ENCODE results near the gene MAML1. TPM values are rescaled to one million over a fixed set of nuclear protein-coding genes. Genes with fewer than 3 reads are reported as not detected.

The MAML1 gene
- polyA plus RNA-seq, 1 donor from 2014 or later, result 6.8 TPM

- Histone ChIP-seq H3K4me3 (ENCODE audit: low read length) (no peak overlapping the region), H3K27ac (ENCODE audit: low read length) (no peak overlapping the region), H3K4me2 (ENCODE audit: low read length) (no peak overlapping the region), H4K20me1 (ENCODE audit: insufficient read depth) (no peaks in the 10 kb centered on the region), H3K27me3 (ENCODE audit: insufficient read depth, low read depth, low read length) (no peaks in the 10 kb centered on the region), H3K79me2 (replicated peaks; ENCODE audit: insufficient read depth, low read length) (no peaks in the 10 kb centered on the region), H3K9me3 (ENCODE audit: low read length) (no peaks in the 10 kb centered on the region), H3K9ac (ENCODE audit: low read length) (no peak overlapping the region), H2AFZ (ENCODE audit: low read depth, low read length) (no peak overlapping the region), H3K9me2 (ENCODE audit: insufficient read depth, low read length) (no peaks in the 10 kb centered on the region), H3K36me3 (ENCODE audit: insufficient read depth, low read length) (peaks cover 5% of the 10 kb centered on the region), H3F3A (ENCODE audit: insufficient read depth, low read length, poor library complexity, severe bottlenecking) (no peaks in the 10 kb centered on the region)
- TF ChIP-seq TAF1 (IDR thresholded peaks at IDR 0.05; ENCODE audit: low read depth) (no peak), EP300 (conservative IDR thresholded peaks at IDR 0.05; ENCODE audit: poor library complexity, severe bottlenecking) (no peak), POLR2AphosphoS5 (IDR thresholded peaks at IDR 0.05) (no peak), MXI1 (conservative IDR thresholded peaks at IDR 0.05; ENCODE audit: poor library complexity, severe bottlenecking) (no peak), EZH2 (IDR thresholded peaks at IDR 0.05; ENCODE audit: borderline replicate concordance, insufficient read depth, low read length, poor library complexity, severe bottlenecking) (no peak), CTCF (IDR thresholded peaks at IDR 0.05; ENCODE audit: poor library complexity, severe bottlenecking) (no peak), SMC3 (conservative IDR thresholded peaks at IDR 0.05; ENCODE audit: poor library complexity) (no peak), RAD21 (conservative IDR thresholded peaks at IDR 0.05) (no peak), REST (IDR thresholded peaks at IDR 0.05; ENCODE audit: borderline replicate concordance) (no peak)
Observed at GRCh38 chr5:179716286-179716685, 16.3 kb upstream of the MAML1 start.

- H3K9ac ChIP-seq (ENCODE audit: low read length), result no peak overlapping the region
- no peak overlapping the region for H3K4me2 ChIP-seq (ENCODE audit: low read length)
- H2AFZ ChIP-seq (ENCODE audit: low read depth, low read length), result no peak overlapping the region
- H3K9me2 ChIP-seq (ENCODE audit: insufficient read depth, low read length), result no peaks in the 10 kb centered on the region
- H3K36me3 ChIP-seq (ENCODE audit: insufficient read depth, low read length), result peaks cover 8% of the 10 kb centered on the region
- H3K9me3 ChIP-seq (ENCODE audit: low read length), result no peaks in the 10 kb centered on the region
- no peak overlapping the region for H3K27ac ChIP-seq (ENCODE audit: low read length)
- H3F3A ChIP-seq (ENCODE audit: insufficient read depth, low read length, poor library complexity, severe bottlenecking), result no peaks in the 10 kb centered on the region
- H3K79me2 ChIP-seq (replicated peaks; ENCODE audit: insufficient read depth, low read length), result no peaks in the 10 kb centered on the region
- TF ChIP-seq EP300 (conservative IDR thresholded peaks at IDR 0.05; ENCODE audit: poor library complexity, severe bottlenecking), result no peak
- no peak for TF ChIP-seq EZH2 (IDR thresholded peaks at IDR 0.05; ENCODE audit: borderline replicate concordance, insufficient read depth, low read length, poor library complexity, severe bottlenecking)
- H3K27me3 ChIP-seq (ENCODE audit: insufficient read depth, low read depth, low read length), result no peaks in the 10 kb centered on the region
- no peaks in the 10 kb centered on the region for H4K20me1 ChIP-seq (ENCODE audit: insufficient read depth)
- no peak overlapping the region for H3K4me3 ChIP-seq (ENCODE audit: low read length)
Observed at GRCh38 chr5:179720222-179720621, 12.4 kb upstream of the MAML1 start.

GRCh38 chr5:179724163-179724562 is 8.5 kb upstream of the MAML1 start:
- TF ChIP-seq EP300 (conservative IDR thresholded peaks at IDR 0.05; ENCODE audit: poor library complexity, severe bottlenecking) (no peak), POLR2AphosphoS5 (IDR thresholded peaks at IDR 0.05) (no peak), TAF1 (IDR thresholded peaks at IDR 0.05; ENCODE audit: low read depth) (no peak), EZH2 (IDR thresholded peaks at IDR 0.05; ENCODE audit: borderline replicate concordance, insufficient read depth, low read length, poor library complexity, severe bottlenecking) (no peak), RAD21 (conservative IDR thresholded peaks at IDR 0.05) (no peak)
- Histone ChIP-seq H3K4me2 (ENCODE audit: low read length) (no peak overlapping the region), H3K27ac (ENCODE audit: low read length) (no peak overlapping the region), H3K9ac (ENCODE audit: low read length) (no peak overlapping the region), H2AFZ (ENCODE audit: low read depth, low read length) (no peak overlapping the region), H3K27me3 (ENCODE audit: insufficient read depth, low read depth, low read length) (no peaks in the 10 kb centered on the region), H3K79me2 (replicated peaks; ENCODE audit: insufficient read depth, low read length) (no peaks in the 10 kb centered on the region), H3F3A (ENCODE audit: insufficient read depth, low read length, poor library complexity, severe bottlenecking) (no peaks in the 10 kb centered on the region), H4K20me1 (ENCODE audit: insufficient read depth) (no peaks in the 10 kb centered on the region), H3K9me3 (ENCODE audit: low read length) (no peaks in the 10 kb centered on the region), H3K4me3 (ENCODE audit: low read length) (no peak overlapping the region), H3K9me2 (ENCODE audit: insufficient read depth, low read length) (no peaks in the 10 kb centered on the region), H3K36me3 (ENCODE audit: insufficient read depth, low read length) (peaks cover 4% of the 10 kb centered on the region)

Data from neural cell (in vitro differentiated cells).